DND-41 (cell line): ENCODE data around the gene ESAM.

Experiments used
- ATAC-seq: fragments of 200-7000 bp; cut with Tn5 transposase; 3 replicates; pipeline ENCODE4 v1.9.1; 2021; ENCODE audit warnings: low read depth; ENCODE audit not compliant: insufficient read depth
- DNase-seq: peaks from one replicate; pipeline ENCODE4 v3.0.0-alpha.2; 2020
- H2AFZ ChIP-seq: 2 replicates; pipeline ENCODE4 v1.6.0; 2012; ENCODE audit warnings: low read depth, low read length
- H3K27ac ChIP-seq: 2 replicates; pipeline ENCODE4 v1.5.1; 2012; ENCODE audit warnings: low read length, inconsistent platforms
- H3K27me3 ChIP-seq: fragments of 200-600 bp; sonication (generic); 2 replicates; pipeline ENCODE4 v1.6.0; 2012; ENCODE audit warnings: low read length, mild to moderate bottlenecking, inconsistent platforms; ENCODE audit not compliant: insufficient read depth, poor library complexity
- H3K36me3 ChIP-seq: 2 replicates; pipeline ENCODE4 v1.5.1; 2012; ENCODE audit warnings: low read length, inconsistent platforms; ENCODE audit not compliant: insufficient read depth
- H3K4me1 ChIP-seq: 2 replicates; pipeline ENCODE4 v1.5.1; 2012; ENCODE audit warnings: mild to moderate bottlenecking, low read length; ENCODE audit not compliant: insufficient read depth
- H3K4me2 ChIP-seq: 2 replicates; pipeline ENCODE4 v1.6.0; 2012; ENCODE audit warnings: mild to moderate bottlenecking, moderate library complexity, low read length, inconsistent platforms; ENCODE audit not compliant: insufficient read depth
- H3K4me3 ChIP-seq, 2 experiments: fragments of 200-600 bp in 1 of 2; shearing (Covaris generic) in 1 of 2; 2 replicates each; pipeline ENCODE4 v1.5.1; 2012 to 2016; ENCODE audit warnings: inconsistent platforms in 2 of 2, low read length in 2 of 2, mild to moderate bottlenecking in 2 of 2, low read depth in 1 of 2, moderate library complexity in 1 of 2
- H3K79me2 ChIP-seq: 2 replicates; pipeline ENCODE4 v1.6.0; 2012; ENCODE audit warnings: low read length, inconsistent platforms; ENCODE audit not compliant: insufficient read depth
- H3K9ac ChIP-seq: 2 replicates; pipeline ENCODE4 v1.6.0; 2012; ENCODE audit warnings: low read depth, mild to moderate bottlenecking, inconsistent platforms, low read length, moderate library complexity
- H3K9me3 ChIP-seq: 2 replicates; pipeline ENCODE4 v1.5.1; 2012; ENCODE audit warnings: low read length, moderate library complexity, mild to moderate bottlenecking, inconsistent platforms; ENCODE audit not compliant: insufficient read depth, severe bottlenecking
- H4K20me1 ChIP-seq: 2 replicates; pipeline ENCODE4 v1.6.0; 2012; ENCODE audit warnings: low read length; ENCODE audit not compliant: insufficient read depth
- EZH2 ChIP-seq: IDR thresholded peaks from 3 replicates; pipeline ENCODE4 v1.6.1; 2012; ENCODE audit warnings: borderline replicate concordance, low read depth, mild to moderate bottlenecking, moderate library complexity, low read length, inconsistent platforms; ENCODE audit not compliant: severe bottlenecking
- TF ChIP-seq, protein P1 (sequence below): IDR thresholded peaks from 2 replicates; pipeline ENCODE4 v1.5.1; 2012; ENCODE audit warnings: borderline replicate concordance, low read length, moderate library complexity, mild to moderate bottlenecking; ENCODE audit not compliant: poor library complexity, severe bottlenecking; ENCODE audit errors: extremely low read depth

The ESAM gene

DNA sequence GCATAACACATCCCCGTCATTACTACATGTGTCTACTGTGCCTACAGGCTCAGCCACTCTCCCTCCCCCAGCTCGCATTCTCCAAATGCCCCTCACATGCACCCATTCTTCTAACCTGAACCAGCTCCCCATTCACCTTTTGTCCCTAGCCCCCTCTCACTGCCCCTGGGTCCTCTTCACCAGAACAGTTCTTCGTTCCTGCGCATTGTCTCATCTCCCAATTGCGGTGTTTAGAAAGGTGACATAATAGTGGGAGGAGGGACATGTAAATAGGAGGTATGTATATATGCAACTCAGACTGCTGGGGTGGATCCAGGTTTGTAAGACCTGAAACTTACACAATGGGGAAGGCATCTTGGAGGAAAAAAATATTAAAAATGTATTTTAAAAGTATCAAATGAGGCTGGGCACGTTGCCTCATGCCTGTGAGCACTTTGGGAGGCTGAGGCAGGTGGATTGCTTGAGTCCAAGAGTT lies 5.3 kb downstream of the ESAM start:
- ATAC-seq (no peak), DNase-seq (no peak)
- Histone ChIP-seq H3K9ac (no peak overlapping the region), H3K9me3 (no peaks in the 10 kb centered on the region), H2AFZ (no peak overlapping the region), H3K4me3 (no peak overlapping the region), H3K79me2 (no peaks in the 10 kb centered on the region), H3K36me3 (no peaks in the 10 kb centered on the region), H4K20me1 (peaks cover 6% of the 10 kb centered on the region; the same call in 1 of the 2 replicates), H3K27ac (no peak overlapping the region), H3K4me2 (no peak overlapping the region), H3K27me3 (no peaks in the 10 kb centered on the region), H3K4me1 (no peaks in the 10 kb centered on the region)
- TF ChIP-seq, protein P1, sequence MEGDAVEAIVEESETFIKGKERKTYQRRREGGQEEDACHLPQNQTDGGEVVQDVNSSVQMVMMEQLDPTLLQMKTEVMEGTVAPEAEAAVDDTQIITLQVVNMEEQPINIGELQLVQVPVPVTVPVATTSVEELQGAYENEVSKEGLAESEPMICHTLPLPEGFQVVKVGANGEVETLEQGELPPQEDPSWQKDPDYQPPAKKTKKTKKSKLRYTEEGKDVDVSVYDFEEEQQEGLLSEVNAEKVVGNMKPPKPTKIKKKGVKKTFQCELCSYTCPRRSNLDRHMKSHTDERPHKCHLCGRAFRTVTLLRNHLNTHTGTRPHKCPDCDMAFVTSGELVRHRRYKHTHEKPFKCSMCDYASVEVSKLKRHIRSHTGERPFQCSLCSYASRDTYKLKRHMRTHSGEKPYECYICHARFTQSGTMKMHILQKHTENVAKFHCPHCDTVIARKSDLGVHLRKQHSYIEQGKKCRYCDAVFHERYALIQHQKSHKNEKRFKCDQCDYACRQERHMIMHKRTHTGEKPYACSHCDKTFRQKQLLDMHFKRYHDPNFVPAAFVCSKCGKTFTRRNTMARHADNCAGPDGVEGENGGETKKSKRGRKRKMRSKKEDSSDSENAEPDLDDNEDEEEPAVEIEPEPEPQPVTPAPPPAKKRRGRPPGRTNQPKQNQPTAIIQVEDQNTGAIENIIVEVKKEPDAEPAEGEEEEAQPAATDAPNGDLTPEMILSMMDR, result no peak
- no peak for TF ChIP-seq EZH2

DNA sequence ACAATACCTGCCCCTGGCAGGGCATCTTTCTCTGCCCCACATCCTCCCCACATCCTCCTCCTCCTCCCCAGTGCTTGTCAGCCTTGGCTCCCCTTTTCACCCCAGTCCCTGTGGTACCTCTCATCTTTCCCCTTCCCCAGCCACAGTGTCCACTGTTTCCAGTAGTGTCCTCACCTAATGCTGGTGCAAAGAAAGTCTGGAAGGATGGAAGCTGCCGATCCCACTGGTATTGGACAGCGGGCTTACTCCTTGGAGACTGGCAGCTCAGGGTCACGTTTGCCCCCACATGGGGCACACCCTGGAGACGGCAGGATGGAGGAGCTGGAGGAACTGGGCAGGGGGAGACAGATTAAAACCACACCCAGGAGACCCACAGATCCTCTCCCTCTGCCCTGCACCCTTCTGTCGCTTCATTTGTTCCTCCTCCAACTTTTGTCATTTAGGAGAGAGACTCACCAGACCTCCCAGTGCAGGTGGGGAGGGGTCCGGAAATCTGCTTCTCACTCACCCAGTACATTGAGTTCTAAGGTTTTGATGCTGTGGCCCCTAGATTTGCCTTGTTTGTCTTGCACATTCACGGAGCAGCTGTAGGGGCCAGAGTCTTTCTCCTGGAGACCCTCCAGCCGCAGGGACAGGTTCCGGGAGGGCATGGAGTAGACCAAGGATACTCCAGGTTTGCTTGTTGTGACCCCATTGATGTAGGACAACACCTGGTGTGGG lies 5.9 kb downstream of the ESAM start:
- H4K20me1 ChIP-seq, result peaks cover 6% of the 10 kb centered on the region; the same call in 1 of the 2 replicates
- ATAC-seq, result no peak
- no peak overlapping the region for H3K4me2 ChIP-seq
- no peaks in the 10 kb centered on the region for H3K9me3 ChIP-seq
- no peak overlapping the region for H3K27ac ChIP-seq
- no peaks in the 10 kb centered on the region for H3K79me2 ChIP-seq
- H3K4me3 ChIP-seq, result no peak overlapping the region
- no peak overlapping the region for H3K9ac ChIP-seq
- H2AFZ ChIP-seq, result no peak overlapping the region
- no peaks in the 10 kb centered on the region for H3K4me1 ChIP-seq
- TF ChIP-seq, protein P1, result no peak
- TF ChIP-seq EZH2, result no peak
- H3K27me3 ChIP-seq, result no peaks in the 10 kb centered on the region
- H3K36me3 ChIP-seq, result no peaks in the 10 kb centered on the region
- DNase-seq, result no peak

DNA sequence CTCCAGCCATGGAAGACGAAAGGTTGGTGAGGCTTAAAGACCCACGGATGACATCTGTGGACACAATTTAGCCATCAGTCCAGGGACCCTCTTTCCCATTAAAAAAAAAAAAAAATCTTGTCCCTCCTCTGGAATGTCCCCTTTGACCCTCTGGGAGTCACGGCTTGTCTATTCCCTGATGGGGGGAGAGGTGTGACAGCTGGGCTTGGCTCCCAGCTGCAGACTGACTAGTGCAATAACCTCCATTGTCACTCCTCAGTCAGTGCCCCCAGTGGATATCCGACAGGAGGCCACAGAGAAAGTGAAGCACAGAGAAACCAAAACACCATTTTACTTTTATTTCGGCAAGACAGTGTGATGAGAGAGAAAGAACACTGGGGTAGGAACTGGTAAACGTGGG lies 7.4 kb downstream of the ESAM start:
- no peak for ATAC-seq
- Histone ChIP-seq H3K36me3 (no peaks in the 10 kb centered on the region), H2AFZ (no peak overlapping the region), H3K9me3 (no peaks in the 10 kb centered on the region), H3K4me1 (no peaks in the 10 kb centered on the region), H4K20me1 (peaks cover 6% of the 10 kb centered on the region; the same call in 1 of the 2 replicates), H3K4me2 (no peak overlapping the region), H3K27ac (no peak overlapping the region), H3K9ac (no peak overlapping the region), H3K4me3 (no peak overlapping the region), H3K79me2 (no peaks in the 10 kb centered on the region), H3K27me3 (no peaks in the 10 kb centered on the region)
- TF ChIP-seq, protein P1, result no peak
- no peak for TF ChIP-seq EZH2
- no peak for DNase-seq
